Renal cortex interstitium (tissue), 15 donors: Measurements from ENCODE around the gene WFDC9. TPM values are rescaled to one million over a fixed set of nuclear protein-coding genes. Genes with fewer than 3 reads are reported as not detected.
"Not testable (repeated sequence)": the region's sequence is repeated elsewhere in the genome, so short reads cannot be mapped to it uniquely, and the experiment has no call there.

ENCODE experiments used
- DNase-seq, 11 donors: peaks; one replicate each; pipeline ENCODE4 v3.0.0-alpha.2; 2013; ENCODE audit warnings: low read depth in 9 of 11, low spot score in 4 of 11; ENCODE audit errors: extremely low read depth in 1 of 11
- long read RNA-seq, 16 experiments: transcript quantifications; one replicate each; lab custom pipeline, GENCODE V29; 2026
- polyA plus RNA-seq, 3 donors: library from polyadenylated mRNA; unstranded; fragments of 120-200 nt; gene quantifications; one replicate each; pipeline ENCODE4 v1.2.1, GENCODE V29; 2013; ENCODE audit not compliant: insufficient read length in 3 of 3

The WFDC9 gene
- polyA plus RNA-seq, result not detected
- long read RNA-seq, donor 1, result 0 reads
- long read RNA-seq, donor 2, result 0 reads
- long read RNA-seq, donor 3, result 0 reads
- long read RNA-seq, donor 4, result 0 reads
- long read RNA-seq, donor 5, result 0 reads
- long read RNA-seq, donor 6, result 0 reads
- long read RNA-seq, donor 7, result 0 reads
- long read RNA-seq, donor 8, result 0 reads
- long read RNA-seq, donor 9, result 0 reads
- long read RNA-seq, donor 10, result 0 reads
- long read RNA-seq, donor 11, result 0 reads
- long read RNA-seq, donor 12, result 0 reads
- long read RNA-seq, donor 13, result 0 reads
- long read RNA-seq, donor 14, result 0 reads
- long read RNA-seq, donor 15, result 0 reads
- long read RNA-seq, donor 16, result 0 reads

GRCh38 chr20:45631184-45631583, at the start of gene WFDC9:
Gene WFDC9 (minus strand): TSS chr20:45631284. CDS start chr20:45610181, 21,103 bp downstream.
- DNase-seq, result no peak

GRCh38 chr20:45679650-45680049, 48.6 kb upstream of the WFDC9 start:
- DNase-seq, result no peak

DNA sequence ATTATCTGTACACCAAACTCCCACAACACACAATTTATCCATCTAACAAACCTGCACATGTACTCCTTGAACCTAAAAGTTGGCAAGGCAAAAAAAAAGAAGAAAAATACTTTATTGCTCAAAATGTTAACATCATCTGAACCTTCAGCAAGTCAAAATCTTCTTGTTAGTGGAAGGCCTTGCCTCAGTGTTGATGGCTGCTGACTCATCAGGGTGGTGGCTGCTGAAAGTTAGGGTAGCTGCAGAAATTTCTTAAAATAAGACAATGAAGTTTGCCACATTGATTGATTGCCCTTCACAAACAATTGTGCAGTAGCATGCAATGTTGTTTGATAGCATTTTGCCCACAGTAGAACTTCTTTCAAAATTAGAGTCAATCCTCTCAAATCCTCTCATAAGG, 41.7 kb upstream of the WFDC9 start:
- DNase-seq, result no peak

DNA sequence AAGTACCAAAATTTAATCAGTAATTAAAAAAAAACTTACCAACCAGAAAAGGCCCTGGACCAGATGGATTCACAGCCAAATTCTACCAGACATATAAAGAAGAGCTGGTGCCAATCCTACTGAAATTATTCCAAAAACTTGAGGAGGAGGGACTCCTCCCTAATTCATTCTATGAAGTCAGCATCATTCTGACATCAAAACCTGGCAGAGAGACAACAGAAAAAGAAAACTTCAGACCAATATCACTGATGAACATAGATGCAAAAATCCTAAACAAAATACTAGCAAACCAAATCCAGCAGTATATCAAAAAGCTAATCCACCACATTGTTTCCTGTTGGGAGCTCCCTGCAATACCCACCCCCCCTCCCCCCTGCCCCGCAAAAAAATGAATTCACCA, 39.1 kb upstream of the WFDC9 start, which contains the start of gene WFDC11:
TSS of gene WFDC11 (minus strand) at position 101 of the 400 bp plus-strand sequence. CDS start 19,639 bp downstream, outside the sequence.
- no peak for DNase-seq

- DNase-seq, result not testable (repeated sequence)
Observed at GRCh38 chr20:45657038-45657437, 26.0 kb upstream of the WFDC9 start.

DNA sequence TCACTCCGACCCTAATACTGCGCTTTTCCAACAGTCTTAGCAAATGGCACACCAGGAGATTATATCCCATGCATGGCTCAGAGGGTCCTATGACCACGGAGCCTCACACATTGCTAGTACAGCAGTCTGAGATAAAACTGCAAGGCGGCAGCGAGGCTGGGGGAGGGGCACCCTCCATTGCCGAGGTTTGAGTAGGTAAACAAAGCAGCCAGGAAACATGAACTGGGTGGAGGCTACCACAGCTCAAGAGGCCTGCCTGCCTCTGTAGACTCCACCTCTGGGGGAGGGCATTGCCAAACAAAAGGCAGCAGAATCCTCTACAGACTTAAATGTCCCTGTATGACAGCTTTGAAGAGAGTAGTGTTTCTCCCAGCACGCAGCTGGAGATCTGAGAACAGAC, 20.6 kb upstream of the WFDC9 start:
- DNase-seq, result not testable (repeated sequence)

DNA sequence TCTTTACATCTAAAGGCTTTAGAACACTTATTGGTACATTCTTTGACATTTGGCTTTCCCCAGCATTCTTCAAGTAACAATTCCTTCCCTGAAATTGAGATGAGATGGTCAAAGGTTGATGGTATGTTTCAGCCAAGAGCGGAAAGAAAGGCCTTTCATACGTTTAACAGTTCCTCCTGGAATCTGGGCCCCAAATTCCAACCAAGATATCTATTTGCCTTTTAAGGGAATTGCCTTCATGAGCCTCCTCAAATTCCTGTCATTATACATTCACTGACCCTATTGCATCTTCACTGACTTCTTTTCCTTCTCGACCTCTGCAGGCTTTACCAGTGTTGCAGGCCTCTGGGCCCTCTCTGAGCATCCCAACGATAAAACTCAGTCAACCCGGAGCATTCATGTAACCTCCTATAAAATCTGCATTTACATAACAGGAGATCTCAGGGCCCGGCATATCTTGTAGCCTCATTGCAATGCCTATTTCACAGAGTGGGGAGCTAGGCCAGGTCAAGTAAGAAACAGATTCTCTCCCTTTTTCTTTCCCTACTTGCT, 18.3 kb upstream of the WFDC9 start:
- DNase-seq, result no peak

DNA sequence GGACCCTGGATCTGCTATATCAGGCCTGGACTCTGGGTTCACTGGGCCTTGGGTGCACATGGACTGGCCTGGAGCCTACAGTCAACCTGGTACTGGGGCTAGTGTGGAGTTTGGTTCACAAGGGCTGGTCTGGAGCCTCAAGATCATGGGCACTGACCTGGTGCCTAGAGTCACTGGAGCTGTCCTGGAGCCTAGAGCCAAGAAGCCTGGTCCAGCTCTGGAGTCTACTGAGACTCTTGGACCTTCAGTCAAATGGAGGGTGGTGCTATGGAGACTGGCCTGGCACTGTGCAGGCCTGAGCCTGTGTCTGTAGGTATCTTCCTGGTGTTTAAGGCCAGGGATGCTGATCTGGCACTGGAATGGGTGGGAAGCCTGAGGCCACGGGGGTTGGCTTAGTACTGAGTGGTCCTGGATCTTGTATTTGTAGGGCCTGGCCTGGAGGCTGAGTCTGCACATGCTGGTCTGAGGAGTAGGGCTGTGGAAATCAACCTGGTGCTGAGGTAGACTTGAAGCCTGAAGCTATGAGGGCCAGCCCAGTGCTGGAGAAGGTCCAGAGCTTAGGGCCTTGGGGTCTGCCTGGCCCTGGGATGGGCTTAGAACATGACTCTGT, 16.5 kb upstream of the WFDC9 start:
- no peak for DNase-seq

DNA sequence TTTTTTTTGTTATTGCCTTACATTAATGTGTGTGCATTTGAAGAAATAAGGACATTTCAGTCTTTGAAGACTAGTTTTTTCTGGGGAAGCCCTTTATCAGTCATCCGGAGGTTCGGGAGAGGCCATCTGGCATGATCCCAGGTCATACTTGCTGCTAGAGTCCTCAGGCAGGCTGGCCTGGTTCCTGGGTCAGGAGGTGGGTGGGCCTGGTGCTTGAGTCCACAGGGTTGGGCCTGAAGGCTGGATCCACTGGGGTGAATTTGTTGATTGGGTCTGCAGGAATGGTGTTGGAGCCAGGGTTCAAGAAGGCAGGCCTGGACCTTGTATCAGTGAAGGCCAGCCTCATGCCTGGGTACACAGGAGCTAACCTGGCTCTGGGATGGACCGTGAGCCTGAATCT, 15.8 kb upstream of the WFDC9 start:
- no peak for DNase-seq

DNA sequence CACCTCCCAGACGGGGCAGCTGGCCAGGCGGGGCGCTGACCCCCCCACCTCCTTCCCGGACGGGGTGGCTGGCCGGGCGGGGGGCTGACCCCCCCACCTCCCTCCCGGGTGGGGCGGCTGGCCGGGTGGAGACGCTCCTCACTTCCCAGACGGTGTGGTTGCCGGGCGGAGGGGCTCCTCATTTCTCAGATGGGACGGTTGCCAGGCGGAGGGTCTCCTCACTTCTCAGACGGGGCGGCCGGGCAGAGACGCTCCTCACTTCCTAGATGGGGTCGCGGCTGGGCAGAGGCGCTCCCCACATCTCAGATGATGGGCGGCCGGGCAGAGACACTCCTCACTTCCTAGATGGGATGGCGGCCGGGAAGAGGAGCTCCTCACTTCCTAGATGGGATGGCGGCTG, 14.8 kb upstream of the WFDC9 start:
- DNase-seq, result not testable (repeated sequence)

DNA sequence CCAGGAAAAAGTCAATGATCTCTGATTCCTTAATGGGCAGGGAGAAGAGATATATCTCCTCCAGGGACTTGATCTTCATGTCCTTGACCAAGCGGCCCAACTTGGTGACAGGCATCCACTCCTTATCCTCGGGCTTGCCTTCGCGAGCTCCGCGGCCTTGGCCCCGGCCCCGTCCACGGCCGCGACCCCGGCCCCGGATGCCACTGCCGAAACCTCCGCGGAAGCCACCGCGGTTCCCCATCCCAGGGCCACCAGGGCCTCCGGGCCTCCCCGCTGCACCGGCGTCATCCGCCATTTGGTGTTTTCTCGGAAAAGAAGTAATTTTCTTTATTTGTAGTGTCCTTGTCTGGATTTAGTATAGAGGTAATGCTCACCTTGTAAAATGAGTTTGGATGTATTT, 10.0 kb upstream of the WFDC9 start:
- DNase-seq, result not testable (repeated sequence)

DNA sequence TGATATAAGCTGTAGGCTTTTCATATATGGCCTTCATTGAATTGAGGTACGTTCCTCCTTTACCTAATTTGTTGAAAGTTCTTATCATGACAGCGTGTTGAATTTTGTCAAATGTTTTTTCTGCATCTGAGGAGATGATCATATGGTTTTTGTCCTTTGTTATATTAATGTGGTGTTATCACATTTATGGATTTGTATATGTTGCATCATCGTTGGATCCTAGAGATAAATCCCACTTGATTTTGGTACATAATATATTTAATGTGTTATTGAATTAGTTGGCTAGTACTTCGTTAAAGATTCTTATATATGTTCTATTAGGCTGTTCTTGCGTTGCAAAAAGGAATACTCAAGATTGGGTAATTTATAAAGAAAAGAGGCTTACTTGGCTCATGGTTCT, 8.6 kb upstream of the WFDC9 start:
- no peak for DNase-seq

- DNase-seq, result no peak
Observed at GRCh38 chr20:45636513-45636912, 5.4 kb upstream of the WFDC9 start.

DNA sequence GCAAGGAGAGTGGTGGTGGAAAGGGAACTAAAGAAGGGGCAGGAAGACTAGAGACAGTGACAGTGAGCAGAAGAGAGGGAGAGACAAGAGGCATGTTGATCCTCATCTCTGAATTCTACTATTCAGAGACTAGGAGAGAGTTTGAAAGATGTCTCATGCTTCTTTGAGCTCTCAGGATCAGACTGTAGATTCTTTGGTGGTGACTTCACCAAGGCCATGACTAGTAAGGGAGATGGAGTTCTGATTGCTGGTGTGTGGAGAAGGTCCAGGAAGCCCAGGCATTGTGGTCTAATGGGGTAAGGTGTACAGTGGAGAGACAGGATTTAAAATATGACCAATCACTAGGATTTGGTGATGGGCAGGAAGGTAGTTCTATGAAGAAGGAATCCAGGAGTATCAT, 713 bp downstream of the WFDC9 start:
- DNase-seq, result no peak

DNA sequence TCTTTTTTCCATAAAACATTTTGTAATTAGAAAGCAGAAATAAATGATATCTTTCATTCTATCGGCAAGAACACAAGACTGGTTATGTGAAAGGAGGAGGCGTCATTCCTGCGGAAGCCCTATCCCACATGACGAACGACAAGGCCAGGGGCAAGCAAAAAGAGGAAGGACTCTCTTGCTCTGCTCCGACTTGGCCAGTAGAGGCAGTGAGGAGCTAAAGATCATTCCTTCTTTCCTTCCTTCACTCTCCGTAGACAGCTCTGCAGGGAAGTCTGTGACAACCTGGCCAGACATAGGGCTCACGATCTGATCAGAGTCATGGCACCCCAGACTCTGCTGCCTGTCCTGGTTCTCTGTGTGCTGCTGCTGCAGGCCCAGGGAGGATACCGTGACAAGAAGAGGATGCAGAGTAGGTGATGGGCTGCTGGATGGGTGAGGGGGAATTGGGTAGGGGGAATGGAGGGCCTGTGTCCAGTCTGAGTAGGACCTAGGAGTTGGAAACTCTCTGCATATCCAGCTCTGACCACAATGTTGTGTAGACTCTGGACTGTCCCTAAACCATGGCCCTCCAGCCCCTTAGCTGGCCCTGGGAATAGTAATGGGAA, 1.5 kb downstream of the WFDC9 start, which contains the start of gene WFDC10A:
TSS of gene WFDC10A (plus strand) at position 244 of the 605 bp plus-strand sequence. CDS start at position 319, 75 bp downstream.
- DNase-seq, result peak in 4 of 11 donors; percentile 4 to 19 (median 6)

DNA sequence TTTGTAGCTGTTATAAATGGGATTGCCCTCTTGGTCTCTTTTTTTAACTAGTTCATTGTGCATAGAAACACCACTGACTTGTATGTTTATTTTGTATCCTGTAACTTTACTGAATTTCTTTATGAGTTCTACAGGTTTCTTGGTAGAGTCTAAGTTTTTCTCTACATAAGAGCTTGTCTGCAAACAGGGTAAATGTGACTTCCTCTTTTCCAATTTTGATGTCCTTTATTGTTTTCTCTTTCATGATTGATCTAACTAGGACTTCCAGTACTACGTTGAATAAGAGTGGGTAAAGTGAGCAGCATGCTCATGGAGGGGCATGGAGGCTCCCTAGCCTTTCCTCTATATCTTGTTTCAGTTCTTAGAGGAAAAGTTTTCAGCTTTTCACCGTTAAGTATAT, 4.5 kb downstream of the WFDC9 start:
- no peak for DNase-seq

DNA sequence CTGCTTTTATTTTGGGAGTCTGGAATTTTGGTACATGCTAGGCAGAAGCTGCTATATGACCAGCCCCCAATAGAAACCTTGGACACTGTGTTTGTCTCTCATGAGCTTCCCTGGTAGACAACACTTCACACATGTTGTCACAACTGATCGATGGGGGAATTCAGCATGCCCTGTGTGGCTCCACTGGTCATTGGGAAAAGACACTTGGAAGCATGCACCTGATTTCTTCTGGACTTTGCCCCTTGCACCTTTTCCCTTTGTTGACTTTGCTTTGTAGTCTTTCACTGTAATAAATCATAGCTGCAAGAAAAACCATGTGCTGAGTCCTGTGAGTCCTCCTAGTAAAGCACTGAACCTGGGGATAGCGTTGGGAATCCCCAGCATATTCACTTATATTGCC, 9.5 kb downstream of the WFDC9 start:
- DNase-seq, result no peak

DNA sequence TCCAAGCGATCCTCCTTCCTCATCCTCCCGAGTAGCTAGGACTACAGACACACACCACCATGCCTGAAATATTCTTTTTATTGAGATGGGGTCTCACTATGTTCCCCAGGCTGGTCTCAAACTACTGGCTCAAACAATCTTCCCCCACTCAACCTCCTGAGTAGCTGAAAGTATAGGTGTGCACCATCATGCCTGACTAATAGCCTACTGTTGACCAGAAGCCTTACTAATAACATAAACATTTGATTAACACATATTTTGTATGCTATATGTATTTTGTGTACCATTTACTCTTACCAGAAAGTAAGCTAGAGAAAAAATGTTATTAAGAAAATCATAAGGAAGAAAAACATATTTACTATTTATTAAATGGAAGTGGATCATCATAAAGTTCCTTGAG, 13.5 kb downstream of the WFDC9 start:
- no peak for DNase-seq

DNA sequence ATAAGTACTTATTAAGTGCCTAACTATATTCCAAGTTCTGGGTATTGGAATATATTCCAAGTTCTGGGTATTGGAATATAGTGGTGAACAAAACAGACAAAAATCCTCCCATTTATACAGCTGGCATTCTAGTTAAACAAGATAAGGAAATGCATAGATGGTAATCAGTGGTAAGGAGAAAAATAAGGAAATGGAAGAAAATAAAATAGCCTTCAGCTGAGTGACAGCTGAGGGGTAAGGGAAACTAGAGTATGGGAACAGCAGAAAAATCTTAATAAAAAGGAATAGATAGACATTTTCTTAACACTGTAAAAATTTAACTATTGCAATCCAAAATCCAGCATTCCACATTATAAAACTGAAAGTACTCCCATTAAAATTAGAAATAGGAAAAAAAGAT, 18.8 kb downstream of the WFDC9 start:
- no peak for DNase-seq

- peak in 2 of 11 donors; percentile 4 to 7 for DNase-seq
Observed at GRCh38 chr20:45611054-45611453, 20.0 kb downstream of the WFDC9 start.
